Thyroid gland (tissue), 4 donors: ENCODE results near the gene PLXDC2.

ENCODE experiments used
- POLR2A ChIP-seq, 2 donors: fragments of 450-650 bp; IDR thresholded peaks; one replicate each; pipeline ENCODE4 v1.6.1; 2017; ENCODE audit warnings: antibody characterized with exemption in 2 of 2, mild to moderate bottlenecking in 2 of 2, moderate library complexity in 1 of 2
- TF ChIP-seq, protein P1 (sequence below), 6 experiments: fragments of 200-600 bp in 3 of 6; fragments of 450-650 bp in 3 of 6; sonication (generic) in 3 of 6; IDR thresholded peaks; one replicate each; pipeline ENCODE4 v1.5.1; 2016 to 2019; ENCODE audit warnings: antibody characterized with exemption in 6 of 6, mild to moderate bottlenecking in 2 of 6, inconsistent platforms in 1 of 6, moderate library complexity in 1 of 6

DNA sequence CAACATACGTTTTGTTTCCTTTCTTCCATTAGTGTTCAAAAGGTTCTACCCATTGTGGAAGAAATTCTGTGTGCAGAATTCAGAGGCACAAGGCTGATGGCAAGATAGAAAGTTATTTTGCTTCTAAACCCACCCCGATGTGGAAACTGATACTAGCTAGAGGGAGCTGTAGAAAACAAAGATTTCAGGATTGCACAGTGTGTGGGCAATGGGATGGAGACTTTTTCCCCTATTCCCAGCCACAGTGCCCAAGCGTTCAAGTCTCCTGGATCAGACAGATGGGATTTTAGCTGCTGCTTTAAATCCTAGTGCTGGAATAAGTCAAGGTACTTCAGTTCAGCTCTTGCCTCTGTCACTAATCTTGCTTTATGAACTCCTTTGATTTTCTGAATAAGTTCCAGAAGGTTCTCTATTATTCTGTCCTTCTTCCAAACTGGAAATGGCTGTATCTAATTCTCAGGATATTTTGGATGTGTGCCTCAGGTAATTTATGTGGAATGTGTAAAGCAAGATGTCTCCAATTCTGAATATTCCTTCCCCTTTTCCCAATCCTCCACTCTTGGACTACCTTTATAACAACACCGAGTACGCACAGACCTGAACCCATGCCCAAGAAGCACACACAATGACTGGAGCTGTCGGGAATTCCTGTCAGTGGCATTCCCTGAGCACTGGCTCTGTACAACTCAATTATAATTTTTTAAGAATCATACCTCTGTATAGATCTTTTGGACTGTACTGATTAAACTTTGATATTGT, 473.0 kb downstream of the PLXDC2 start:
- TF ChIP-seq, protein P1, sequence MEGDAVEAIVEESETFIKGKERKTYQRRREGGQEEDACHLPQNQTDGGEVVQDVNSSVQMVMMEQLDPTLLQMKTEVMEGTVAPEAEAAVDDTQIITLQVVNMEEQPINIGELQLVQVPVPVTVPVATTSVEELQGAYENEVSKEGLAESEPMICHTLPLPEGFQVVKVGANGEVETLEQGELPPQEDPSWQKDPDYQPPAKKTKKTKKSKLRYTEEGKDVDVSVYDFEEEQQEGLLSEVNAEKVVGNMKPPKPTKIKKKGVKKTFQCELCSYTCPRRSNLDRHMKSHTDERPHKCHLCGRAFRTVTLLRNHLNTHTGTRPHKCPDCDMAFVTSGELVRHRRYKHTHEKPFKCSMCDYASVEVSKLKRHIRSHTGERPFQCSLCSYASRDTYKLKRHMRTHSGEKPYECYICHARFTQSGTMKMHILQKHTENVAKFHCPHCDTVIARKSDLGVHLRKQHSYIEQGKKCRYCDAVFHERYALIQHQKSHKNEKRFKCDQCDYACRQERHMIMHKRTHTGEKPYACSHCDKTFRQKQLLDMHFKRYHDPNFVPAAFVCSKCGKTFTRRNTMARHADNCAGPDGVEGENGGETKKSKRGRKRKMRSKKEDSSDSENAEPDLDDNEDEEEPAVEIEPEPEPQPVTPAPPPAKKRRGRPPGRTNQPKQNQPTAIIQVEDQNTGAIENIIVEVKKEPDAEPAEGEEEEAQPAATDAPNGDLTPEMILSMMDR (IDR thresholded peaks at IDR 0.05): no peak
- TF ChIP-seq POLR2A (IDR thresholded peaks at IDR 0.05): no peak
